Islet of Langerhans (tissue), 1 donor: ENCODE measurements around the gene PCAT7.
"Not testable (repeated sequence)": the region's sequence is repeated elsewhere in the genome, so short reads cannot be mapped to it uniquely, and the experiment has no call there.

Source experiments
- FAIRE-seq: peaks from one replicate; lab custom pipeline; 2011; peaks lifted over from hg19 to GRCh38; lab: Jason Lieb, UNC

Gene PCAT7

DNA sequence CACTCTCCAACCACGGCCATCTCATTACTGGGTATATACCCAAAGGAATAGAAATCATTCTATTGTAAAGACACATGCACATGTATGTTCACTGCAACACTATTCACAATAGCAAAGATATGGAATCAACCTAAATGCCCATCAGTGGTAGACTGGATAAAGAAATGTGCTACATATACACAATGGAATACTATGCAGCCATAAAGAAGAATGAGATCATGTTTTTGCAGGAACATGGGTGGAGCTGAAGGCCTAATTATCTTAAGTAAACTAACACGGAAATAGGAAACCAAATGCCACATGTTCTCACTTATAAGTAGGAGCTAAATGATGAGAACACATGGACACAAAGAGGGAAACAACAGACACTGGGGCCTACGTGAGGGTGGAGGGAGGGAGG, 9.4 kb downstream of the PCAT7 start:
- not testable (repeated sequence) for FAIRE-seq

- FAIRE-seq: no peak
These were observed 11.7 kb downstream of the PCAT7 start for GRCh38 chr9:94566550-94566949.

DNA sequence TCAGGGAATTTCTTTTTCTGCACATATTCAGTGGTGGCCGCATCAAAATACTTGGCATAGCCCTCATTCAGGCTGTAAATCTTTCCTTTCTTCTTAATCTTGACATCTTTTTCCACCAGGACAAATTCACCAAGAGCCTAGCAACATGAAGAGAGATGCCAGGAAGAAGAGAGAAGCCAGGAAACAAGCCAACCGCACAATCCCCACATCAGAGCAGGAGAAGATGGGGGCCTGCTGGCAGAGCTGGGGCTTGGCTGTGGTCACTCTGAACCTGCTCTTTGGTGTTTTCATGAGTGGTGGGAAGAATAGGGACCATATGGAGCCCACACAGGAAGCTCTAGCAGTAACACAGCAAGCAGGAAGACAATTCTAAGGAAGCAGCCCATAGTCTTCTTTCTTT, 12.4 kb downstream of the PCAT7 start:
- FAIRE-seq: no peak

GRCh38 chr9:94568250-94568889, 13.5 kb downstream of the PCAT7 start:
- FAIRE-seq: no peak

DNA sequence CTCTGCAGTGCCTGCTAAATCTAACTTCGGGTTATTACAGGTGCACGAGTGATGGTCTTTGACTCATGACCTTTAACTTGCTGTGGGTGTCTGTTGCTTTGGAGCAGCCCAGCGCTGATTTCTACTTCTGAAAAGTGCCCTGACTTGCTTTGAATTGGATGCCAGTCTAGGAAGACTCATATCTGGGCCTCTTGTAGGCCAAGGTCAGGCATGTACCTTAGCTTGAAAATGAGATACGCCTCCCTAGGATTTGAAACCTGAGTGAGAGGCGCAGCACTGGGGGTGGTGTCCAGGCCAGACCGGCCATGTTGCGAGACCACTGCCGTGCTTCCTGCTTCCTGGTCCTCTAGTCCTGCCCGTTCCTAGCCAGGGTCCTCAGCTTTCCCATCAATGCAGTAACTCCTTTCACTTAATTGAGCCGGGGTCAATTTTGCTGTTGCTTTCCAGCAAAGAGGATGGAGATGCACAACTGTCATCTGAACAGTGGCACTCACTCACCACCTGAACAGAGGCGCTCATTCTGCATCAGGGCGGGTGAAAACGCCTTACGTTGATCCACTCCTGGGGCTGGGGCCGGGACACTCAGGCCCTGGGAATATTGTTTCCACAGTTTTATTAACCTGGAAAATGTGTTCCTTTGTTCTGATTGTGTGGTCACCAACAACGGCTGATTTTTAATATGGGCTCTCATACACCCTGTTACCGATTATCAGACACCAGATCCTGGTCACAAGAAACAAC, 14.3 kb downstream of the PCAT7 start:
- no peak for FAIRE-seq

DNA sequence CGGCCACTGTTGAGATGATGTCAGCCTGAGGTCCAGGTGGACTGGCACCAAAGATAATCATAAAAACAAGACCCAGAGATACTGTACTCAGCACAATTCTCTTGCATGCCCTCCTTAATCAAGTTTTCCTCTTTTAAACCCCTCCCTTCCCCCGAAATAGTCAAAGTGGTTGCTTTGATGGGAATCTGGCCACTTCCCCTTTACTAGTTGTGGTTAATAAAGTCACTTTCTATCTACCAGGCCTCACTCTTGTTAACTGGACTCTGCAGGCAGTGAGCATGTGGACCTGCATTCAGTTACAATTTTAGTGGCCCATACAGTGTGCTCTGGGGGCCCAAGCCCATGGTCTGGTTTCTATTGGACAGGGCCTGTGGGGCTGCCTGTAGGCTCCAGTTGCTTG, 21.2 kb downstream of the PCAT7 start:
- FAIRE-seq: no peak

- no peak for FAIRE-seq
These were observed 22.2 kb downstream of the PCAT7 start for GRCh38 chr9:94577036-94577435.

DNA sequence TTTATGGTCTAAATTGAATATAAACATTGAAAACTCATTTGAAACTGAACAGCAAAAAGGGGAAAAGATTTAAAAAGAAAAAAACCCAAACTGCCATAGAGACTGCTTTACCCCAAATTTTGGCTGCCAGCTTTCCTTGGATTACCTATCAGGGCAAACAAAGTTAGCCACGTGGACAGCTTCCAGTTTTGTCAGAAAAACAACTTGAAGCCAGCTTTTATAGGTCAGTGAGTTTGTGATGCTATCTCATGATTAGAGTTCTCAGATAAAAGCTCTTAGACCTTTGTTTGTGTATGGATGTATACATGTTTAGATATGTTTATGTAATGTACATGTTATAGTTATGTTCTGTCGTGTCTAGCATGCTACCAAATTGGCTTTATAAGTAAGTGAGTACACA, 22.7 kb downstream of the PCAT7 start:
- no peak for FAIRE-seq

GRCh38 chr9:94581728-94582127, 26.8 kb downstream of the PCAT7 start:
- FAIRE-seq: no peak

DNA sequence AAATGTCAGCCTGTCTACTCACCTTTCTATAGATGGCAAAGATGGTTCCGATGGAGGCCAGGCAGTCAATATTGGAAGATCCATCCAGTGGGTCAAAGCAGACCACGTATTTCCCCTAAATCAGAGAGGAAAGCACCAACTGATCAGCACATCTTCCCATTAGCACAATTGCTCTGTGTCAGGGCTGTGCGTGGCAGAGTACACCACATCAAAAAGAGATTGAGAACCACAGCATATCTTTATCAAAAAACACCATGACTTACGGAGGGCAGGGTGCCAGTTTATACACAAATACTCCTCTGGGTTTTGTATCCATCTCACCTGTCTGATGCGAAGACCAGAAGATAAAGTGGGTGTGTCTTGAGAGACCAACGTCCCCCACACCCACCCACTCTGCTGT, 29.7 kb downstream of the PCAT7 start:
- FAIRE-seq: no peak

GRCh38 chr9:94586316-94586715, 31.4 kb downstream of the PCAT7 start:
- FAIRE-seq: no peak

DNA sequence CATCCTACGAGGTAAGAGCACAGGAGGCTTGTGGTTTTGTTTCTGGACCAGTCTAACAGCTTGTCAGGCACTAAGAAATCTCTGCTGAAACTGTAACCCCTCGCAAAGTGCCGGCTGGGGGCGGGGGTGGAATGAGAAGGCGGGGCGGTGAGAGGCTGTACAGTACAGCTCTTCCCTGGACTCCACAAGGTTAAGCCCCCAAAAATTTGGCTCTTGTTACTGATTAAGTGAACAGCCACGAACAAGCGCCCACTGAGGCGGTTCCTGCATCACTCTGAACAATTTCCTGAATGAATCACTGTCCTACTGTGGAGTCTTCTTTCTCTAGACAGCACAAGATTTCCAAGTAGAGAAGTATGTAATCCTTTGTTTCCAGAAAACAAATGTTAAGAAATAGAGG, 31.9 kb downstream of the PCAT7 start:
- FAIRE-seq: no peak

DNA sequence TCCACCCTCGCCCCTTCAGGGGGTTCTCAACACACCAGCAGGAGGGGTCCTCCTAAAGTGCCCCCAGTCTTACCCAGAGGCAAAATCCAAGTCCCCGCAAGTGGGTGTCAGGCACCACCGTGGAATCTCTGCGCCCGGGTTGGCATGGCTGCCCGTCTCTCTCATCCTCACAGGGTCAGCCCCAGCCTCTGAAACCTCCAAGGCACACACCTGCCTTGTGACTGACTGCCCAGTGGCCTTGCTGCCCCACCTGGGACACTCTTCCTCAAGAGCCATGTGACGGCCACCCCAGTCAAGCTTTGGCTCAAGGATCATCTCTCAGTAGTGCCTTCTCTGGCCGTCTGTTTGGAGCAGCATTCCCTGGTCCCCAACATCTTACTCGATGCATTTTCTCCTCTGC, 33.8 kb downstream of the PCAT7 start:
- FAIRE-seq: no peak

- not testable (repeated sequence) for FAIRE-seq
These were observed 36.2 kb downstream of the PCAT7 start for GRCh38 chr9:94591046-94591545.

DNA sequence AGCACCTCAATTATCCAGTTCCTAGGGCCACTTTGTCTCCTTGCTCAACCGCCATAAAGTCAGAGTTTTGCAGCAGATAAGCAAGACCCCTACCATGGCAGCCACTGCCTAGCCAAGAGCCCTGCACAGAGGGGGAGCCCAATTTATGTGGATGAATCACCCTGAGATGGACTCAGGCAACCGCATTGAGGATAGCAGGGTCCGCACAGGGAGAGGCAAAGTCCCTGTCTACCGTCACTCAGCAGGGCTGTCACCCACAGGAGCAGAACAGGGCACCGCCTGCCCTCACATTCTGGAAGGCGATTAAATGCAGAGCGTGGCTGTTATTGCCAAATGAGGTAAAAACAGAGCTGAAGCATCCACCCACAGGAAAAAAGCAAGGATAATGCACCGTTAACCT, 37.0 kb downstream of the PCAT7 start:
- no peak for FAIRE-seq

DNA sequence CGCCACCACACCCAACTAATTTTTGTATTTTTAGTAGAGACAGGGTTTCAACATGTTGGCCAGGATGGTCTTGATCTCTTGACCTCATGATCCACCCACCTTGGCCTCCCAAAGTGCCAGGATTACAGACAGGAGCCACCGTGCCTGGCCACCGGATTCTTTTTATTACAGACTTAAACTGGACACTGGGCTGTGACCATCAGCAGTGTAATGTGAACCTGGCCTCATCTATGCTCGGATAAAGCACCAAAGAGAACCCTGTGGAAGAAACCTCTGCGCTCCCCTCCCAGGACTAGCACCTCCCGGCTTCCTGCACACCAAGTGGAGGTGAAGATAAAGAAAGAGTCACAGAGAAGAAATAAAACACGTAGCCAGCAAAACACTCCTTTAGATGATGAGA, 37.8 kb downstream of the PCAT7 start:
- FAIRE-seq: not testable (repeated sequence)

- FAIRE-seq: no peak
These were observed 38.8 kb downstream of the PCAT7 start, which contains the start of gene FBP2 for GRCh38 chr9:94593459-94594345. Gene FBP2, minus strand, starts transcription at chr9:94593824. Its CDS starts 98 bp downstream, at chr9:94593726.

DNA sequence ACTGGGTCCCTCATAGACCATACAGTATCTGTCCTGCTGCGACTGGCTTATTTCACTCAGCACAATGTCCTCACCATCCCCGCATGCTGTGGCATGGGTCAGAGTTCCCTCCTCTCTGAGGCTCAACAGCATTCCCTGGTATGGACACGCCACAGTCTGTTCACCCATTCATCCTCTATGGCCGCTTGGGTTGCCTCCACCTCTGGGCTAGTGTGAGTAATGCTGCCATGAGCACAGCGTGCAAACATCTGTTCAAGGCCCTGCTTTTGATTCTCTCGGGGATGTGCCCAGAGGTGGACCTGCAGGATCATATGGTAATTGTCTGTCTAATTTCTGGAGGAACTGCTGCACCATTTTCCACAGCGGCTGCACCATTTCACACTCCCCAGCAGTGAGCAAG, 44.2 kb downstream of the PCAT7 start:
- FAIRE-seq: no peak

DNA sequence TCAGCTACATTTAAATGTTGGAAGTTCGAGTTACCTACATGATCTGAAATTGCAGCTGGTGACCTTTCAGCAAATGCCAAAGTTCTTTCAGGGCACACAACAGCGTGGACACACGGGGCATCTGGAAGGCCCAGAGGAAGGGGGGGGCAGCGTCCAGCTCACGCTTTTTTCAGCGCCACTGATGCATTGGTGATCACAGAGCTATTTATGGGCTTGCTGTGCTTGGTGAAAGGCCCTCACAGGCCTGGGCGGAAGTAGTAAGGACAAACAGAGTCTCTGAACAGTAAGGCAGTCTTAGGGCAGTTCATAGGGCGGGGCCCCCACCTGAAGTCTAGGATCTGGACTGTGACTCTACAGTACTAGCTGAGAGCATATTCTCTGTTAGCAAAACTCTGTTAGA, 45.4 kb downstream of the PCAT7 start:
- FAIRE-seq: no peak

- no peak for FAIRE-seq
These were observed 45.8 kb downstream of the PCAT7 start for GRCh38 chr9:94600715-94601114.

DNA sequence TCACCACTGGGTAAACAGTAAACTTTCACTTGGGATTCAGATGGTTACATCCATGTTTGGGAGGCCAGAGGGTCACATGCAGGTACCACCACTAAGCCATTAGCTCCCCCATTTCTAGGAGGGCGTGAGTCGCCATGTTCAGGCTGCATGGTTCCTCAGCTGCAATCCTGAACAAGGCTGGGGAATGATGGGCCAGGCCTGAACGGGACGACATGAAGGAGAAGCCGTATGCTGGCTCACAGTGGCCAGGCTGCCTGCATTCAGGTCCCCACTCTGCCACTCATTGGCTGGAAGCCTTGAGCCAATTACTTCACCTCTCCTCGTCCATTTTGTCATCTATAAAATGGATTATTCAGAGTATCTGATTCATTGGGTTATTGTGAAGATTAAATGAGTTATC, 47.8 kb downstream of the PCAT7 start:
- FAIRE-seq: no peak

DNA sequence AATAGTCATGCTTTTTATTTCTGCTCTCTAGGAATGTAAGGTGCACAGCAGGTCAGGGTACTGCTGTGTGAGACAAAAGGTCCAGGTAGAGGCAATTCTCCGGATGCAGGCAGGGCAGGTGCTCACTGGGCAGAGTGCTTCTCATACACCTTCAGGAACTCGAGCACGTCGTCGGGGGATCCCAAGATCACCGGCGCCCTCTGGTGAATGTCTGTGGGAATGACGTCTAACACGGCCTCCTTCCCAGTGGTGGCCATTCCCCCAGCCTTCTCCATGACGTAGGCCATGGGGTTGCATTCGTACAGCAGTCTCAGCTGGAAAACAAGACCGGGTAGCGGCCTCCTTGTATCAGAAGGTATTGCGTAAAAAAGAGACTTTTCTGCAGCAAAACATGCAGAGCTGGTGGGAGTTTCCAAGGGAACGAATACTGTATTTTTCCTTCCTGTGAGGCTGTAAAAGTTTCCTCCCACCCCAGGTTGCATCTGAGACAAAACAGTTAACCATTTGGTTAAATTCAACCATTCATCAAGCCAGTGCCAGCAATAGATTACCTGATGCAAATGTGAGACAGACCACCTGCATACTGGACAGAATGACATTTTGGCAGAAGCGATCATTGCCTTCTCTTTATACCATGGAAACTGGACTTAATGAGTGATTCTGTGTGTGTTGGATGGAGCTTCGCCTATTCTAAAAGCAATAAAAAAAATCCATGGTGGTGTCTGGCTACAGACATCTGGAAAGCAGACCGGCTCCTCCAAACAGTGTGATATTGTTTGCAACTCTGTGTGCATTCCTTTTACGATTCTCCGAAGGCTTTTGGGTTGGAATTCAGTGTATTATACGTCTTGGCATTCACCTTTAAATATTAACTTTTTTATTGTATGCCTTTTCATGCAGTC, 48.6 kb downstream of the PCAT7 start:
- FAIRE-seq: no peak
